HCT116 (cell line): ENCODE measurements around the gene CELF1. TPM values are rescaled to one million over a fixed set of nuclear protein-coding genes. Genes with fewer than 3 reads are reported as not detected.

ENCODE experiments used
- ATAC-seq: fragments of 200-7000 bp; cut with Tn5 transposase; 2 replicates; pipeline ENCODE4 v1.9.1; 2020; ENCODE audit warnings: mild to moderate bottlenecking, moderate library complexity
- BruUV-seq: library from RNA; stranded (reverse); fragments of 400-500 nt; replicated peaks from 2 replicates; lab custom pipeline; 2021; lab: Mats Ljungman, UMichigan
- CTCF ChIA-PET: fragments of 300-600 bp; sonication (Branson Sonifier 250); formaldehyde crosslinking; loops from one replicate; lab custom pipeline; 2021; ENCODE audit warnings: antibody characterized with exemption; lab: Charles Lee
- POLR2A ChIA-PET: fragments of 300-600, 350-600 bp; sonication (Branson Sonifier 250); formaldehyde crosslinking; loops from one replicate; lab custom pipeline; 2021; ENCODE audit warnings: antibody characterized with exemption; lab: Charles Lee
- RAD21 ChIA-PET, 2 experiments: fragments of 300-600 bp; sonication (Branson Sonifier 250); formaldehyde crosslinking; loops; one replicate each; lab custom pipeline; 2023; ENCODE audit warnings: low total read pairs in 2 of 2; ENCODE audit not compliant: uncharacterized antibody in 2 of 2, unreplicated experiment in 2 of 2, low non-redundant PET in 1 of 2; lab: Charles Lee
- DNase-seq: peaks from one replicate; pipeline ENCODE4 v3.0.0-alpha.2; 2010; ENCODE audit warnings: low read depth, low spot score
- H2AFZ ChIP-seq: fragments of 200-600 bp; shearing (Covaris generic), sonication (generic); 2 replicates; pipeline ENCODE4 v1.6.1; 2017; ENCODE audit warnings: low read depth, mixed run types, mixed read lengths, antibody characterized with exemption, low read length; ENCODE audit not compliant: poor library complexity, severe bottlenecking
- H3K27ac ChIP-seq: 2 replicates; pipeline ENCODE4 v1.5.1; 2012; ENCODE audit warnings: low read depth, low read length
- H3K27me3 ChIP-seq: fragments of 200-600 bp; sonication (generic); 2 replicates; pipeline ENCODE4 v1.6.1; 2016; ENCODE audit warnings: mixed run types, low read length, mixed read lengths; ENCODE audit not compliant: insufficient read depth
- H3K36me3 ChIP-seq, 2 experiments: fragments of 200-500 bp in 1 of 2; fragments of 200-600 bp in 1 of 2; sonication (Bioruptor generic) in 1 of 2; sonication (generic) in 1 of 2; 2 replicates each; pipeline versions ENCODE4 v1.5.1 to v1.6.1; 2014 to 2016; ENCODE audit warnings: low read length in 2 of 2, inconsistent platforms in 1 of 2, mixed read lengths in 1 of 2, mixed run types in 1 of 2; ENCODE audit not compliant: insufficient read depth in 2 of 2, control insufficient read depth in 1 of 2
- H3K4me1 ChIP-seq, 2 experiments: fragments of 200-600 bp in 1 of 2; sonication (generic) in 1 of 2; 2 replicates each; pipeline versions ENCODE4 v1.5.1 to v1.6.1; 2012 to 2017; ENCODE audit warnings: low read length in 2 of 2, inconsistent platforms in 1 of 2, mild to moderate bottlenecking in 1 of 2, mixed read lengths in 1 of 2, mixed run types in 1 of 2, moderate library complexity in 1 of 2; ENCODE audit not compliant: insufficient read depth in 2 of 2, control insufficient read depth in 1 of 2
- H3K4me2 ChIP-seq: fragments of 200-600 bp; sonication (generic); 2 replicates; pipeline ENCODE4 v1.6.1; 2017; ENCODE audit warnings: mixed run types, low read length, mixed read lengths
- H3K4me3 ChIP-seq, 2 experiments: fragments of 200-600 bp in 1 of 2; sonication (generic) in 1 of 2; replicated peaks in 1 of 2; 2 replicates each; pipeline ENCODE4 v1.5.1; 2011 to 2016; ENCODE audit warnings: low read length in 2 of 2, control low read depth in 1 of 2, low read depth in 1 of 2, mild to moderate bottlenecking in 1 of 2, mixed read lengths in 1 of 2, mixed run types in 1 of 2
- H3K79me2 ChIP-seq: fragments of 200-600 bp; sonication (generic); 2 replicates; pipeline ENCODE4 v1.6.1; 2017; ENCODE audit warnings: mild to moderate bottlenecking, mixed run types, low read length, moderate library complexity, mixed read lengths; ENCODE audit not compliant: insufficient read depth
- H3K9ac ChIP-seq: fragments of 200-600 bp; sonication (generic); 2 replicates; pipeline ENCODE4 v1.6.1; 2016; ENCODE audit warnings: low read length, mixed read lengths
- H3K9me2 ChIP-seq: fragments of 200-600 bp; sonication (generic), shearing (Covaris generic); 2 replicates; pipeline ENCODE4 v1.6.1; 2017; ENCODE audit warnings: mixed run types, mild to moderate bottlenecking, moderate library complexity; ENCODE audit not compliant: insufficient read depth
- H3K9me3 ChIP-seq, 2 experiments: fragments of 200-500 bp in 1 of 2; fragments of 200-600 bp in 1 of 2; sonication (Bioruptor generic) in 1 of 2; sonication (generic) in 1 of 2; 2 replicates each; pipeline ENCODE4 v1.6.1; 2014 to 2017; ENCODE audit warnings: low read length in 2 of 2, mixed read lengths in 2 of 2, inconsistent platforms in 1 of 2, low read depth in 1 of 2, mild to moderate bottlenecking in 1 of 2, mixed run types in 1 of 2, moderate library complexity in 1 of 2; ENCODE audit not compliant: control insufficient read depth in 1 of 2, insufficient read depth in 1 of 2
- H4K20me1 ChIP-seq: fragments of 200-600 bp; sonication (generic), shearing (Covaris generic); 2 replicates; pipeline ENCODE4 v1.6.1; 2017; ENCODE audit warnings: mixed run types, mild to moderate bottlenecking, moderate library complexity; ENCODE audit not compliant: insufficient read depth
- ATF3 ChIP-seq: IDR thresholded peaks from 2 replicates; pipeline ENCODE4 v1.6.1; 2012
- CBX3 ChIP-seq: IDR thresholded peaks from 2 replicates; pipeline ENCODE4 v1.6.1; 2012; ENCODE audit warnings: low read depth
- CTCF ChIP-seq, 3 experiments: fragments of 200-600 bp in 1 of 3; sonication (generic) in 1 of 3; IDR thresholded peaks in 2 of 3; conservative IDR thresholded peaks in 1 of 3; 2 replicates each; pipeline ENCODE4 v1.5.1; 2012 to 2017; ENCODE audit warnings: low read depth in 2 of 3, low read length in 2 of 3, antibody characterized with exemption in 1 of 3, borderline replicate concordance in 1 of 3, control low read depth in 1 of 3, mild to moderate bottlenecking in 1 of 3, mixed read lengths in 1 of 3, mixed run types in 1 of 3, moderate library complexity in 1 of 3; ENCODE audit not compliant: insufficient read depth in 1 of 3
- EZH2 ChIP-seq: fragments of 200-600 bp; sonication (generic); IDR thresholded peaks from 2 replicates; pipeline ENCODE4 v1.6.1; 2017; ENCODE audit warnings: antibody characterized with exemption, mixed run types
- FOSL1 ChIP-seq: IDR thresholded peaks from 2 replicates; pipeline ENCODE4 v1.6.1; 2012; ENCODE audit warnings: low read depth
- REST ChIP-seq: IDR thresholded peaks from 2 replicates; pipeline ENCODE4 v1.6.1; 2012; ENCODE audit warnings: low read depth
- SIN3A ChIP-seq: IDR thresholded peaks from 2 replicates; pipeline ENCODE4 v1.6.1; 2012; ENCODE audit warnings: low read depth
- SRF ChIP-seq: IDR thresholded peaks from 2 replicates; pipeline ENCODE4 v1.6.1; 2012; ENCODE audit warnings: low read depth
- TCF7L2 ChIP-seq: IDR thresholded peaks from 2 replicates; pipeline ENCODE4 v1.7.0; 2011; ENCODE audit warnings: borderline replicate concordance, inconsistent platforms; ENCODE audit not compliant: insufficient read depth, insufficient read length; ENCODE audit errors: extremely low read depth
- intact Hi-C: fragments of 100-400 bp; cut with micrococcal nuclease; formaldehyde crosslinking; loops from 2 replicates; pipeline ENCODE4 v1.10.0; 2022
- total RNA-seq: library from RNA; stranded (reverse); gene quantifications from one replicate; pipeline ENCODE4 v1.2.1, GENCODE V29; 2021; ENCODE audit not compliant: unreplicated experiment
- TF ChIP-seq, protein P1 (sequence below): IDR thresholded peaks from 2 replicates; pipeline ENCODE4 v1.6.1; 2012

CELF1 gene
- total RNA-seq, 1 experiment from 2014 or later = 133 TPM

GRCh38 chr11:47496808-47497207, 56.1 kb downstream of the CELF1 start:
- POLR2A ChIA-PET = no interaction called here
- no peak for TF ChIP-seq REST
- no peak for TF ChIP-seq CBX3
- TF ChIP-seq, all 23 proteins: peak for 0
- ATAC-seq (no peak), DNase-seq (no peak)
- no TSS peak for BruUV-seq
- H2AFZ ChIP-seq = no peak overlapping the region
- H3K4me2 ChIP-seq = no peak overlapping the region
- H3K27ac ChIP-seq = no peak overlapping the region
- H3K9ac ChIP-seq = no peak overlapping the region
- H3K9me2 ChIP-seq = no peaks in the 10 kb centered on the region
- peaks cover 3 to 4% of the 10 kb centered on the region in 2 experiments; a peak in 2 of 4 replicates for H3K36me3 ChIP-seq
- H4K20me1 ChIP-seq = peaks cover 24% of the 10 kb centered on the region; the same call in 1 of the 2 replicates
- RAD21 ChIA-PET = no interaction called here
- no peaks in the 10 kb centered on the region for H3K4me1 ChIP-seq
- H3K79me2 ChIP-seq = peaks cover 100% of the 10 kb centered on the region
- CTCF ChIA-PET = no interaction called here
- no peaks in the 10 kb centered on the region for H3K27me3 ChIP-seq
- no peaks in the 10 kb centered on the region for H3K9me3 ChIP-seq
- intact Hi-C loops = no loop called here
- no peak overlapping the region for H3K4me3 ChIP-seq

DNA sequence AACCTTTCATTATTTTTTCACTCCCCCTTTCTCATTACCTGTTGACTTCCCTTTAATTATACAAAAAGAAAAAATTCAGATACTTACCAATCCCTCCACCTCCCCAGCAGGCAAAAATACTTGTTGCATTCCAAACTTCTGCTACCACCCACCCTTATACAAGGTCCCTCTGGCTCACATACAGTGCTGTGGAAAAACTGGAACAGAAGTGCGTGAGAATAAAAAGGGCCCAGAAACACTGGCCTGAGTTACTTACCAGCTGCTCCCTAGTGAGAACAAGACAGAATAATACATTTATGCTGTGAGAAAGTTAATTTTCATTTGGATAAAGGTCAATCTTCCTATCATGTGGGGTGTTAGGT, 57.1 kb downstream of the CELF1 start:
- TF ChIP-seq SIN3A (no peak), EZH2 (no peak), SRF (no peak), CTCF (IDR thresholded peaks at IDR 0.05 in 2 of 3, conservative IDR thresholded peaks at IDR 0.05 in 1 of 3; ENCODE audit: borderline replicate concordance in 1 of 3, insufficient read depth in 1 of 3, low read depth in 2 of 3, low read length in 2 of 3) (no peak), CBX3 (no peak), FOSL1 (no peak), ATF3 (no peak), TCF7L2 (no peak)
- TF ChIP-seq, protein P1, sequence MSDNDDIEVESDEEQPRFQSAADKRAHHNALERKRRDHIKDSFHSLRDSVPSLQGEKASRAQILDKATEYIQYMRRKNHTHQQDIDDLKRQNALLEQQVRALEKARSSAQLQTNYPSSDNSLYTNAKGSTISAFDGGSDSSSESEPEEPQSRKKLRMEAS = no peak
- Histone ChIP-seq H3K9ac (no peak overlapping the region), H3K4me2 (no peak overlapping the region), H3K4me3 (no peak overlapping the region), H3K27ac (no peak overlapping the region), H3K79me2 (peaks cover 97% of the 10 kb centered on the region), H4K20me1 (peaks cover 21% of the 10 kb centered on the region; the same call in 1 of the 2 replicates), H2AFZ (no peak overlapping the region), H3K27me3 (no peaks in the 10 kb centered on the region), H3K4me1 (no peaks in the 10 kb centered on the region), H3K9me3 (no peaks in the 10 kb centered on the region), H3K9me2 (no peaks in the 10 kb centered on the region), H3K36me3 (peaks cover 3 to 4% of the 10 kb centered on the region in 2 experiments; a peak in 2 of 4 replicates)
- ChIA-PET CTCF (no interaction called here), RAD21 (no interaction called here), POLR2A (no interaction called here)
- BruUV-seq = no TSS peak
- DNase-seq = no peak
- intact Hi-C loops = no loop called here
- no peak for ATAC-seq
